ENCODE data around the gene CCDC57. TPM values are rescaled to one million over a fixed set of nuclear protein-coding genes. Genes with fewer than 3 reads are reported as not detected.

CCDC57 gene
- polyA plus RNA-seq, 4 donors = 34.6 to 52.4 (median 44.5) TPM

DNA sequence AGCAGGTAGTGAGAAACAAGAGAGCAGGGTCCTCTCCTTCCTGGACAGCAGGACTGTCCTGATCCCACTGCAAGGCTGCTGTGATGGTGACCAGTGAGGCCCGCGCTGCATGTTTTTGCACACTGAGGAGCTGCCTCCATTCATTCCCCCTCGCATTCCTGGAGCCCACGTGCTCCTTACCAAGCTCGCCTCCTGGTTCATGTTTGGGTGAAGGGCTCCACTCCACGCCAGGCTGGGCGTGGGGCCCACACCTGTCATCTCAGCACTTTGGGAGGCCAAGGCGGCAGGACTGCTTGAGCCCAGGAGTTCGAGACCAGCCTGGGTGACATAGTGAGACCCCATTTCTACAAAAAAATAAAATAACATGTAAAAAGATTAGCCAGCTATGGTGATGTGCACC lies 99.2 kb downstream of the CCDC57 start:
- DNase-seq (ENCODE audit: low read depth in 4 of 4, low spot score in 3 of 4) = no peak

- DNase-seq (ENCODE audit: low read depth in 4 of 4, low spot score in 3 of 4) = no peak
These were observed 99.7 kb downstream of the CCDC57 start for GRCh38 chr17:82112914-82113311.

DNA sequence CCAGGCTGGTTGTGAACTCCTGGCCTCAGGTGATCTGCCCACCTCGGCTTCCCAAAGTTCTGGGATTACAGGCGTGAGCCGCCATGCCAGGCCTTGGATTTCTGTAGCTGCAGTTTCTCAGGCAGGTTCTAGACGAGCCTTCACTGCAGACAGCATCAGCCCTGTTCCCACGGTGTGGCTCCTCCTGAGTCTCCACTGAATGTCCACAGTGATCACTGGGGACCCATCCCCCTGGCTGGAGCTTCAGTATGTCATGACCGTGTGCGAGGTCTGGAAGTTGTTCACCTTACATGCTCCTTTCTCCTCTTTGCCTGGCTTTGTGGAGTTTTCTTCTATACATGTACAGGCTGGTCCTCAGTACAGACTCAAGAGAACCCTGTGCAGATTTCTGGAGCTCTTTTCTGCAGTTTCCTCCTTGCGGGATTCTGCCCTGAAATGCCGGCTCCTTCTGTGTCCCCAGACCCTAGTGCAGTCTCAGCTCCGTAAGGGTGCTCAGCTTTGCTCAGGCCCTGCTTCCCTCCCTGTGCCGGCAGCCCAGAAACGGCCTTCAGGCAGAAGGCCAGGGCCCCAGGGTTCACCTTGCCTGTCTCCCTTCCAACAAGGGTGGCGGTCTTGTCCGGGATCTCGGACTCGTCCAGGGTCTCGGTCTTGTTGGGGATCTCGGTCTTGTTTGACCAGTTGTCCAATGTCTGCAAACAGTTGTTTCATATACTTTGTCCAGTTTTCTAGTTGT lies 100.3 kb downstream of the CCDC57 start:
- no peak for DNase-seq (ENCODE audit: low read depth in 4 of 4, low spot score in 3 of 4)

DNA sequence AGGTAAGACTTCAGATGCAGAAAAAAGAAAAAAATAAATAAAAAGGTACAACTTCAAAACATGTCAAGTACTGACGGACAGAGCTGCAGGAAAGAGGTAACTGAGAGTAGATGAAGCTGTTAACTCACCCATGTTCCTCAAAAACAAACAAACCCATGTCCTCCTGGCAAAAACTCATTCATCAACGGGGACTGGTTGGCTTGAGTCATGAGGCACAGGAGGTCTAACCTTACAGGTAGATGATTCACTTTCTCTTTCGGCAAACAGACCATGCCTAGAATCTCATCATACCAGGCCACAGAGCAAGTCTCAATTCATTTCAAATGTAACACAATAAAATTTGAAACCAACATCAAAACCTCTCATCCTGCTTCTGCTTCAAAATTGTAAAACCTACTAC lies 102.3 kb downstream of the CCDC57 start:
- DNase-seq (ENCODE audit: low read depth in 4 of 4, low spot score in 3 of 4) = no peak

DNA sequence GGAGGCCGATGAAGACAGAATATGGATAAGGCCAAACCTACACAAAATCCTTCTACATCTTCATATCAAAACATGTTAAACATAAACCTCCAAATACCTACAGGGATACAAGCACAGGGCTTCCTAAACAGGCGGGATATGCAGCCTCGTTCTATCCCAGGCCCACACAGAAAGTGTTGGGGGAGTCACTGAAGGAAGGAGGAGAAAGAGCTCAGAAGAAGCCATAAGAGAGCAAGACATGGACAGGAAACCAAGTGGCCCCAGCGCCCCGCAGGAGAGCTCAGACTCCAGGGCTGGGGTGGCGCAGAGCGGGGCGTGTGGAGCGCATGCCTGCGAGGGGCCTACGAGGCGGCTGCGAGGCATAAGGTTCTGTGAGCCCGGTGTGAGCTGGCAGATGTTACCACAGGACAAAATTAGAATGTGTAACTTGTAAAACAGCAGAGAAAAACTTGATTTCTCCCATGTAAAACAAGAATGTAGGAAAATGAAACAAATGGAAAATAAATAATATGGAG lies 103.6 kb downstream of the CCDC57 start:
- DNase-seq (ENCODE audit: low read depth in 4 of 4, low spot score in 3 of 4) = no peak

DNA sequence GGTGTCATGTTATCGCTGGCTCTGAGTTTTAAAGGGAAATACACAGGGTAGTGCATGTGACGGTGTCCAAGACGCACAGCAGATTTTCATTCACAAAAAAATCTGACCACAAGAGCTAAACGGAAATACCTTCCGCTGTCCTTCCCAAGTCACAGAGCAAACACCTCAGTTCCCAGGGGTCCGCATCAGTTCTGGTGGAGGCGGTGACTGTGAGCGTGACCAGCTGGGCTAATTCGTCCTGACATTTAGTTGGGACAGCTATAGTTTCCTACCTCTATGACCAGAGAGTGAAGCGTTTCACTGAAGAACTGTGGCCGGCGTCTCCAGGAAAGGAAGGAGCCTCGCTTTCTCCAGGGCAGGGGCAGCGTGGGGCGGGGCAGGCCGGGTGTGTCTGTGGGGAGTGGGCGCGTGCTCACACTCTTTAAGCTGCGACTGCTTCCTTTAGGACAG lies 104.1 kb downstream of the CCDC57 start:
- no peak for DNase-seq (ENCODE audit: low read depth in 4 of 4, low spot score in 3 of 4)

GRCh38 chr17:82108038-82108437 lies 104.6 kb downstream of the CCDC57 start:
- DNase-seq (ENCODE audit: low read depth in 4 of 4, low spot score in 3 of 4) = no peak

GRCh38 chr17:82107341-82107860 lies 105.2 kb downstream of the CCDC57 start:
- DNase-seq (ENCODE audit: low read depth in 4 of 4, low spot score in 3 of 4) = no peak

DNA sequence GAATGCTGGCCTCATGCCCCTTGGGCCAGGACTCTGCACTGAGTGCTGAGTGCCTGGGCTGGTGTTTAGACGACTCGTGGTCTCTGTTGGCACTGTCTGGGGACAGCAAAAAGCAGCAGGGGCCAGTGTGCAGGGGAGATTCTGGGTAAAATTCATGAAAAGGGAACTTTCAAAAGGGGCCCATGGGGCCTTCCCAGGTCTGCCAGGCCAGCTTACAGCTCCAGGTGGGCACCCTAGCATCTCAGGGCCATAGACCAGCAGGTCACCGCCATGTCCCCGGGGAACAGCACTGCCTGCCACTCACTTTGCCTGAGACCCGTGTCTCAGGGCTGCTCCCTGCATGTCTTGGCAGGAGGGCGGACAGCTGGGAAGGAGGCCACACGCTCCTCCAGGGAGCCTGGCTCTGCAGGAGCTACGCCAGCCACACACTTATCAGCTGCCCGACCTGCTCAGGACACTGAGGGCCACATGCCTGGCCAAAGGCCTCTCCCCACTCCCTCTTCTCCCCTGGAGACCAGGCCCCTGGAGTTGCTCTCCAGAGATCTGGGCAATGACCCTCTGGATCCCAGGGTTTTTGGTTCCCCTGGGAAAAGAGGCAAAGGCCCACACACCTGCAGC lies 105.8 kb downstream of the CCDC57 start:
- no peak for DNase-seq (ENCODE audit: low read depth in 4 of 4, low spot score in 3 of 4)

GRCh38 chr17:82105882-82106687 lies 106.6 kb downstream of the CCDC57 start:
- no peak for DNase-seq (ENCODE audit: low read depth in 4 of 4, low spot score in 3 of 4)

GRCh38 chr17:82105417-82105881 lies 107.2 kb downstream of the CCDC57 start:
- DNase-seq (ENCODE audit: low read depth in 4 of 4, low spot score in 3 of 4) = no peak

DNA sequence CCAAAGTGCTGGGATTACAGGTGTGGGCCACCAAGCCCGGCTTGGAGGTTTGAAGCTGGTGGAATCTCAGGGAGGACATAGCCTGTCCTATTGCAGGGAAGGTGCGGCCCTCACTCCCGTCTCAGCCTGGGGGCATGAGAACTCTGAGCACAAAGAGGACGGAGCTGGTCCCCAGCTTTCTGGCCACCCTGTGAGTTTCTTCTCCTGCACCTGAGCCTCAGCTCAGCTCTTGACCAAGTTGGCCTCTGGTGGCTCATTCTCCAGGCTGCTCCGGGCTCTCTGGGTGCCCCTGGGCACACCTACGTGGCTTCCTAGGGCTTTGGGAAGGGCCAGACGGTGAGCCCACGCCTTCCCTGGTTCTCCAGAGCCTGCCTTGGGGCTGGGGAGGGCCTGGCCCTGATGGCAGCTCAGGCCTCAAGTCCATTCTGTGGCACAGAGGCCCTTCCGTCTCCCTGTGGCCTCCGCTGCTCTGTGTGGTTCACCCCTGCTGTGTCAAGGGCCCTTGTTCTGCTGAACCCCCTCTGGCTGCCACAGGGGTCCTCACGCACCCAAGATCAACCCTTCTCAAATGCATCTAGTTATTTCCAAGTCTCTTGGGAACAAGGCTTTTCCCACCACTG lies 107.7 kb downstream of the CCDC57 start:
- DNase-seq (ENCODE audit: low read depth in 4 of 4, low spot score in 3 of 4) = no peak

- no peak for DNase-seq (ENCODE audit: low read depth in 4 of 4, low spot score in 3 of 4)
These were observed 108.8 kb downstream of the CCDC57 start for GRCh38 chr17:82103553-82104451.

DNA sequence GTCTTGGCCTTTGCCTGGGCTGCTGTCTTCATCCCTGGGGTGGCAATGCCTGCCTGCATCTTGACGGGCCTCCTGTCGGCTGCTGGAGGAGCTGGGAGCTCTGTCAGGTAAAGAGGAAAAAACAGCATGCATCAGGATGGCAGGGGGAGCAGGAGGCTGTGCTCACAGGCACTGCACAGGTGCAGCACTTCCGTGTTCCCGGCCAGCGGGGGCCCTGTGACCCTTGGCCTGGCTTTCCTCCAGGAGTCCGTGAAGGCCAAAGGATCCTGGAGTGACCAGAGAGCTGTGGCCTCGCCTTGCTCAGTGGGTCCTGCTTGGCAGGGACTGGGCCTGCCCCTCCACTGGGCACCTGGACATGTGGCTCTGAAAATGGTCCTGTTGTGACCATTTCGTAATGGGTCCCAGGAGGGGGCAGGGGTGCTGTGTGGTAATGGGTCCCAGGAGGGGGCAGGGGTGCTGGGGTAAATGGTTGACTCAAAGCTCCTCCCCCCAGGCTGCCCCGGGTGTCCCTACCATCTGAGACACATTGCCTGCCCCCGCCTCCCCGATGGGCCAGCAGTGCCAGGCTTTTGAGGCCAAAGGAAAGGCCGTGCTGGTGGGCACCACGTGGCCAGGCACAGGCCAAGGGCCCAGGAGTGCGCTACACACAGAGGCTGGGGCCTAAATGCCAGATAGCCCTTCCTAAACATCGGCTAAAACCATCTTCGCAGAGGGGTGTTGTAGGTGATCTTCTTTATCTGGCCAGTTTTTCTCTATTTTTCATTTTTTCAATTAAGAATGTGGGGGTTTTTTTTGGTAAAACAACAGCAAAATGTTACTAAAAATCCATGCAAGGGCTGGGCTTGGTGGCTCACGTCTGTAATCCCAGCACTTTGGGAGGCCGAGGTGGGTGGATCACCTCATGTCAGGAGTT lies 110.6 kb downstream of the CCDC57 start:
- DNase-seq (ENCODE audit: low read depth in 4 of 4, low spot score in 3 of 4) = no peak

DNA sequence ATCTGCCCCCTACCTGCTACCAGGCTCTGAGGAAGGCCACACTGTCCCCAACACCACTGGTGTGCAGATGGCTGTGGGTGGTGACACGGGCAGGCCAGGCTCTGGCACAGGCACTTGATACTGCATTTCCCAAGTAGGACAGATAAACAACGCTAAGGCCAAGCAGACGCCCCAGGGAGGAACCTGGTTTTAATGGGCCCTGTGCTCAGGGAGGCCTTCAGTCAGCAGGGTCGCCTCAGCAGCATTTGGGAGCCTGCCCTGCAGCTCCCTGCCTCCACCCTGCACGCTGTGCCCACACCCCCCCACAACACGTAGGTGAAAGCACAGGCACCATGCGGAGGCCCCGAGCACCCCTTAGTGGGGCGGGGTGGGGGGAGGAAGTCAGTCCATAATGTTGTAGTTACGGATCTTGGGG lies 111.3 kb downstream of the CCDC57 start:
- DNase-seq (ENCODE audit: low read depth in 4 of 4, low spot score in 3 of 4) = no peak

GRCh38 chr17:82100502-82101298 lies 111.9 kb downstream of the CCDC57 start:
- no peak for DNase-seq (ENCODE audit: low read depth in 4 of 4, low spot score in 3 of 4)

DNA sequence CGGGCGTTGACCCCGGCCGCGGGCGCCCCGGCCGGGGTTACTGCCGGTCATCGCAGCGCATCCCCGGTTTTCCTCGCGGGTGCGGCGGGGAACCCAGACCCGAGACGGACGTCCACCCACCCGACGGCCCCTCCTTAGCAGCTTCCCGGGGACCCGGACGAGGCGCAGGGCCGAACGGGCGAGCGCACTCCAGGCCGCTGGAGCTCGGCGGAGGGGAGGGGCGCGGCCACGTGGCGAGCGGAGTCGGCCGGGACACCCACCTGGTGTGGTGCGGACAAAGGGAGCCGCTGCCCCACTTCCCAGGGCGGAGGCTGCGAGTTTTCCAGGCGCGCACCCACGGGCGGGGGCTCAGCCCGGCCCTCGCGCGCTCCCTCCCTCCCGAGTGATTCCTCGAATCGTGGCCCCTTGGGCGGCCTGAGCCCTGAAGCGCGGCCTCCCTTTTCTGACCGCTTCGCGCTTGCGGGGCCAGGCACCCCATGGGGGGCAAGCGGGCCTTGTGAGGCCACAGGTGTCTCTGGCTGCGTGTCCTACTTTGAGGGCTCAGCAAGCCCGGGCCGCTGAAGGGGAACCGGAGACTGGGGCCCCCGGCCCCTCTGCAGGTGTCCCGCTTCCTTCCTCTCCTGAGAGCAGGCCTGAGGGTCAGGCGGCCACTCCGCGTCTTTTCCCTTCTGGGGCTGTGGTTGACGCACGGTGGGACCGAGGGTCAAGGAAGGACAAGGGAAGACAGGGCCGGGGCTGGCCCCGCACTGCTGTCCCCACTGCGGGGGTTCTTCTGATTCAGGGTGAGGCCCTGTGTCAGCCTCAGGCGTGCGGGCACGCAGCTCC lies 113.5 kb downstream of the CCDC57 start:
- DNase-seq (ENCODE audit: low read depth in 4 of 4, low spot score in 3 of 4) = no peak
